Measurements from ENCODE around the gene SPATA4.

The SPATA4 gene

GRCh38 chr4:176150356-176150682 lies 45.1 kb downstream of the SPATA4 start:
- Mint-ChIP-seq H3K9me3 (no peaks in the 10 kb centered on the region), H3K36me3 (ENCODE audit: low read depth) (peaks cover 5% of the 10 kb centered on the region), H3K4me3 (no peak overlapping the region), H3K27me3 (ENCODE audit: low read depth) (no peaks in the 10 kb centered on the region), H3K4me1 (no peaks in the 10 kb centered on the region), H3K27ac (no peak overlapping the region)
- TF ChIP-seq CTCF (IDR thresholded peaks at IDR 0.05; ENCODE audit: unreplicated experiment in 3 of 3): peak; percentile 17 to 40 (median 22)

GRCh38 chr4:176149680-176150355 lies 45.6 kb downstream of the SPATA4 start:
- Mint-ChIP-seq H3K27me3 (ENCODE audit: low read depth) (no peaks in the 10 kb centered on the region), H3K36me3 (ENCODE audit: low read depth) (peaks cover 5% of the 10 kb centered on the region), H3K4me1 (no peaks in the 10 kb centered on the region), H3K27ac (no peak overlapping the region), H3K9me3 (no peaks in the 10 kb centered on the region), H3K4me3 (no peak overlapping the region)
- no peak for TF ChIP-seq CTCF (IDR thresholded peaks at IDR 0.05; ENCODE audit: unreplicated experiment in 3 of 3)

GRCh38 chr4:176142253-176142652 lies 53.1 kb downstream of the SPATA4 start:
- Mint-ChIP-seq H3K9me3 (no peaks in the 10 kb centered on the region), H3K36me3 (ENCODE audit: low read depth) (no peaks in the 10 kb centered on the region), H3K4me1 (no peaks in the 10 kb centered on the region), H3K4me3 (no peak overlapping the region), H3K27me3 (ENCODE audit: low read depth) (no peaks in the 10 kb centered on the region), H3K27ac (no peak overlapping the region)
- no peak for TF ChIP-seq CTCF (IDR thresholded peaks at IDR 0.05; ENCODE audit: unreplicated experiment in 3 of 3)

GRCh38 chr4:176139518-176139917 lies 55.9 kb downstream of the SPATA4 start:
- no peak for TF ChIP-seq CTCF (IDR thresholded peaks at IDR 0.05; ENCODE audit: unreplicated experiment in 3 of 3)
- no peaks in the 10 kb centered on the region for H3K4me1 Mint-ChIP-seq

GRCh38 chr4:176137631-176138030 lies 57.8 kb downstream of the SPATA4 start:
- Mint-ChIP-seq H3K27me3 (ENCODE audit: low read depth) (no peaks in the 10 kb centered on the region), H3K27ac (no peak overlapping the region), H3K36me3 (ENCODE audit: low read depth) (no peaks in the 10 kb centered on the region), H3K9me3 (no peaks in the 10 kb centered on the region), H3K4me3 (no peak overlapping the region), H3K4me1 (no peaks in the 10 kb centered on the region)
- TF ChIP-seq CTCF (IDR thresholded peaks at IDR 0.05; ENCODE audit: unreplicated experiment in 3 of 3): no peak

More at GRCh38 chr4:176139518-176139917, 55.9 kb downstream of the SPATA4 start:
- Mint-ChIP-seq H3K36me3 (ENCODE audit: low read depth) (no peaks in the 10 kb centered on the region), H3K27ac (no peak overlapping the region), H3K9me3 (no peaks in the 10 kb centered on the region), H3K27me3 (ENCODE audit: low read depth) (no peaks in the 10 kb centered on the region), H3K4me3 (no peak overlapping the region)

GRCh38 chr4:176134670-176135069 lies 60.7 kb downstream of the SPATA4 start:
- H3K27me3 Mint-ChIP-seq (ENCODE audit: low read depth): no peaks in the 10 kb centered on the region
- H3K4me3 Mint-ChIP-seq: no peak overlapping the region
- TF ChIP-seq CTCF (IDR thresholded peaks at IDR 0.05; ENCODE audit: unreplicated experiment in 3 of 3): no peak

More at GRCh38 chr4:176134670-176135069, 60.7 kb downstream of the SPATA4 start:
- Mint-ChIP-seq H3K4me1 (no peaks in the 10 kb centered on the region), H3K36me3 (ENCODE audit: low read depth) (no peaks in the 10 kb centered on the region), H3K27ac (no peak overlapping the region), H3K9me3 (no peaks in the 10 kb centered on the region)

Data from nephron (organoid).